Omental fat pad (tissue), 4 donors: Measurements from ENCODE around the gene TPX2. TPM values are rescaled to one million over a fixed set of nuclear protein-coding genes. Genes with fewer than 3 reads are reported as not detected.

Experiments
- ATAC-seq: fragments of 150-250 bp; one replicate; pipeline ENCODE4 v1.9.1; 2016; ENCODE audit warnings: mild to moderate bottlenecking, moderate library complexity; ENCODE audit not compliant: low FRiP score
- DNase-seq: peaks from one replicate; pipeline ENCODE4 v3.0.0-alpha.2; 2019; ENCODE audit warnings: low spot score
- total RNA-seq, 4 donors: library from RNA; depleted of rRNA; stranded (reverse); fragments of >200 nt; gene quantifications; one replicate each; pipeline ENCODE4 v1.1.0, GENCODE V29; 2016
- TF ChIP-seq, protein P1 (sequence below), 3 donors: fragments of 450-650 bp; IDR thresholded peaks; one replicate each; pipeline ENCODE4 v1.5.1; 2016 to 2017; ENCODE audit warnings: antibody characterized with exemption in 3 of 3, mild to moderate bottlenecking in 3 of 3, moderate library complexity in 2 of 3

The TPX2 gene
- total RNA-seq, 4 donors from 2014 or later = 0.82 to 4.8 (median 0.97) TPM

DNA sequence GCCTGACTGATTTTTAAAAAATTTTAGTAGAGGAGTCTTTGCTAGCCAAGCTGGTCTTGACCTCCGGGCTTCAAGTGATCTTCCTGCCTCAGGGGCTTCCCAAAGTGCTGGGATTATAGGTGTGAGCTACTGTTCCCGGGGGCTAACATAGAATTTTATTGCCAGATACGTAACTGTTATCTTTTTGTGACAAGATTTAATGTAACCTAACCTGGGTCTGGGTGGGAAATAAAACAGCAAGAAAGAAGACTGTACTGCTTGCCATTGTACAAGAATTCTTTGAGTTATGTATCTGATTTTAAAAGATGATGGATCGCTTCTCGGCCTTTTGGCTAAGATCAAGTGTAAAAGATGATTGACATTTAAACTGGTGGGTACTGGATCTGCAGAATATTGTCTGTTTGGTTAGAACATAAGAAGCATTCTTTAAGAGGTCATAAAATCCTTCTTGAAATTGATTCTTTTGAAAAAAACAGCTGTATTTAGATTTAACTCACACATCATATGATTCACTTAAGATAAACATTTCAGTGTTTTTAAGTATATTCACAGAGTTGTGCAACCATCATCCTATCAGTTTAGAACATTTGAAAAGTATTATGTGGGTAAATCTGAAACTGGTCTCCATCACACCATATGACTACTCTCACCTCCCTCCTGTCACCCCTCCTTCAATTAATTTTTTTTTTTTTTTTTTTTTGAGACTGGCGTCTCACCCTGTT is 21.6 kb downstream of the TPX2 start:
- TF ChIP-seq, protein P1, sequence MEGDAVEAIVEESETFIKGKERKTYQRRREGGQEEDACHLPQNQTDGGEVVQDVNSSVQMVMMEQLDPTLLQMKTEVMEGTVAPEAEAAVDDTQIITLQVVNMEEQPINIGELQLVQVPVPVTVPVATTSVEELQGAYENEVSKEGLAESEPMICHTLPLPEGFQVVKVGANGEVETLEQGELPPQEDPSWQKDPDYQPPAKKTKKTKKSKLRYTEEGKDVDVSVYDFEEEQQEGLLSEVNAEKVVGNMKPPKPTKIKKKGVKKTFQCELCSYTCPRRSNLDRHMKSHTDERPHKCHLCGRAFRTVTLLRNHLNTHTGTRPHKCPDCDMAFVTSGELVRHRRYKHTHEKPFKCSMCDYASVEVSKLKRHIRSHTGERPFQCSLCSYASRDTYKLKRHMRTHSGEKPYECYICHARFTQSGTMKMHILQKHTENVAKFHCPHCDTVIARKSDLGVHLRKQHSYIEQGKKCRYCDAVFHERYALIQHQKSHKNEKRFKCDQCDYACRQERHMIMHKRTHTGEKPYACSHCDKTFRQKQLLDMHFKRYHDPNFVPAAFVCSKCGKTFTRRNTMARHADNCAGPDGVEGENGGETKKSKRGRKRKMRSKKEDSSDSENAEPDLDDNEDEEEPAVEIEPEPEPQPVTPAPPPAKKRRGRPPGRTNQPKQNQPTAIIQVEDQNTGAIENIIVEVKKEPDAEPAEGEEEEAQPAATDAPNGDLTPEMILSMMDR (IDR thresholded peaks at IDR 0.05) = no peak
- ATAC-seq (no peak), DNase-seq (no peak)

DNA sequence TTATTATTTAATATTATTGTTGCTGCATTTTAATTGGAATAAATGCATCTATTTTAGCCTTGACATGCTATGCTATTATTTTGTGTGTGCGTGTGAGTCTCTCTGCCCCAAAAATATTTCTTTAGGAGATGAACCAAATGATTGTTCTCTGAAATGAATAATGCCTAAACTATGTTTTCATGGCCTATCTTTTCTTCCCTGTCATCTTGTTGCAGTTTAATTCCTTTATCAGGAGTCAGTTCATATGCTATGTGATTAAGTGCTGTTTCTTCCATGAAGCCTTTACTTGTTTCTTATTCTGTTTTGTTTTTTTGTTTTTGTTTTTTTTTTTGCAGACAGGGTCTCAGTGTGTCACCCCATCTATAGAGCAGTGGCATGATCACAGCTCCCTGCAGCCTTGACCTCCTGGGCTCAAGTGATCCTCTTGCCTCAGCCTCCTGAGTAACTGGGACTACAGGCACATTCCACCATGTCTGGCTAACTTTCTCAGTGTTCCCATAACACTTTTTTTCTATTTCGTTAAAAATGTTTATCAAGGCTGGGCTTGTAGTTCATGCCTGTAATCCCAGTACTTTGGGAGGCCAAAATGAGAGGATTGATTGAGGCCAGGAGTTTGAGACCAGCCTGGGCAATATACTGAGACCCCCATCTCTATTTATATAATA is 25.7 kb downstream of the TPX2 start:
- TF ChIP-seq, protein P1 (IDR thresholded peaks at IDR 0.05) = no peak

DNA sequence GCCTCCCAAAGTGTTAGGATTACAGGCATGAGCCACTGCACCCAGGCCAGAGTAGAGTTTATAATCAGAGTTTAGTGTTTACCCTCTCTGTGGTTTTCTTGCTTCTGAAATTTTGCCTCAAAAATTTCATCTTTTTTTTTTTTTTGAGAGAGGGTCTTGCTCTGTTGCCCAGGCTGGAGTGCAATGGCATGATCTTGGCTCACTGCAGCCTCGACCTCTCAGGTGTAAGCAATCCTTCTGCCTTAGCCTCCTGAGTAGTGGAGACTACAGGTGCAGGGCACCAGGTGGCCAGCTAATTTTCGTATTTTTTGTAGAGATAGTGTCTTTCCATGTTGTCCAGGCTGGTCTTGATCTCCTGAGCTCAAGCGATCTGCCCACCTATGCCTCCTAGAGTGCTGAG is 28.7 kb downstream of the TPX2 start:
- TF ChIP-seq, protein P1 (IDR thresholded peaks at IDR 0.05) = no peak
- no peak for ATAC-seq

More for the DNA sequence above, 25.7 kb downstream of the TPX2 start:
- DNase-seq (no peak), ATAC-seq (no peak)

DNA sequence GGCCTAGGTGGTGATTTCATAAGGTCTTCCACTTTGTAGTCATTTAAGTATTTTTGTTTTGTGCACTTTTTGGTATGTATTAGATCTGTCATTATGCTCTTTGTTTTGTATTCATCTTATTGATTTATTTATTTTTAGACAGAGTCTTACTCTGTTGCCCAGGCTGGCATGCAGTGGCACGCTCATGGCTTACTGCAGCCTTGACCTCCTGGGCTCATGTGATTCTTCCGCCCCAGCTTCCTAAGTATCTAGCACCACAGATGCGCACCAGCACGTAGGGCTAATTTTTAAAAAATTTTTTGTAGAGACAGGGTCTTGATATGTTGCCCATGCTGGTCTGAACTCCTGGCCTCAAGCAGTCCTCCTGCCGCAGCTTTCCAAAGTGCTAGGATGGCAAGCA is 30.6 kb downstream of the TPX2 start:
- TF ChIP-seq, protein P1 (IDR thresholded peaks at IDR 0.05) = no peak
- ATAC-seq (no peak), DNase-seq (no peak)

More for the DNA sequence above, 28.7 kb downstream of the TPX2 start:
- DNase-seq = no peak

DNA sequence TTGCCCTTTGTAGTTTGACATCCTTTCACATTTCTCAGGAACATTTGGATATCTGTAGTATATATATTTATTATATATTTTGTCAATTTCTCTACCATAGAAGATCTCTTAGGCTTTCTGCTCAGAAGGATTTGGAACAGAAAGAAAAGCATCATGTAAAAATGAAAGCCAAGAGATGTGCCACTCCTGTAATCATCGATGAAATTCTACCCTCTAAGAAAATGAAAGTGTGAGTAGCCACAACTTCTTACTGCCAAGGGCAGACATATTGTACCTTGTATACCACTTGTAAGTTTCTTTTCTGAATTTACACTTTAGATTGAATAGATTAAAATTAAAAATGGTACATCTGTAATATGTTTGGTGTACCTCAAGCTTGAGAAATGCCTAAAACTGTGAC is 31.2 kb downstream of the TPX2 start:
- ATAC-seq (no peak), DNase-seq (no peak)
- TF ChIP-seq, protein P1 (IDR thresholded peaks at IDR 0.05) = no peak

DNA sequence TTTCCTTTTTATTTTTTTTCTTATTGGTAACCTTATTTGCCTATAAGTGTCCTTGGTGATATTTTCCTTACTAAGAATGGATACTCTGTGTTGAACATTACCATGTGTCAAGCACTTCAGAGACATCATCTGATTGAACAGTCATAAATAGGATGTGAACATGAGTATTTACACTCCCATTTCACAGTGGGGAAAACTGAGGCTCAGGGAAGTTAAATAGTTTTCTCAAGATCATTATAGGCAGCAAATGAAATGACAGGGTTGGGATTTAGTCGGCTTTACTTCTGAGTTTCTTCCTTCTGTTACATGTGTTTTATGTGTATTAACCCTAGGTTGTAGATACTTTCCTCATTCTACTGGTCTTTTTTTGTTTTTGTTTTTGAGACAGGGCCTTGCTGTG is 35.3 kb downstream of the TPX2 start:
- ATAC-seq (no peak), DNase-seq (no peak)
- TF ChIP-seq, protein P1 (IDR thresholded peaks at IDR 0.05) = no peak

DNA sequence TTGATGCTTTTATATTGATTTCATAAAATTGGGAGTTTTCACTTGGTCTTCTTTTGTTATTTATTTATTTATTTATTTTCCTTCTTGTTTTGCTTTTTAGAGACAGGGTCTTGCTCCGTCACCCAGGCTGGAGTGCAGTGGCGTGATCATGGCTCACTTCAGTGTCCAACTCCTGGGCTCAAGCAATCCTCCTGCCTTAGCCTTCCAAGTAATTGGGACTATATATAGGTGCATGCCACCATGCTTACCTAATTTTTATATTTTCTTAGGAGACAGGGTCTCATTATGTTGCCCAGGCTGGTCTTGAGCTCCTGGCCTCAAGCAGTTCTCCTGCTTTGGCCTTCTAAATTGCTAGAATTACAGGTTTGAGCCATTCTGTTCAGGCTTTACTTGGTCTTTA is 41.7 kb downstream of the TPX2 start:
- ATAC-seq (no peak), DNase-seq (no peak)
- TF ChIP-seq, protein P1 (IDR thresholded peaks at IDR 0.05) = no peak
